Suprapubic skin (tissue), 4 donors: ENCODE measurements around the gene UPP1. TPM values are rescaled to one million over a fixed set of nuclear protein-coding genes. Genes with fewer than 3 reads are reported as not detected.

Source experiments
- DNase-seq, 2 donors: peaks; one replicate each; pipeline ENCODE4 v3.0.0-alpha.2; 2019; ENCODE audit warnings: low spot score in 2 of 2
- H3K27ac ChIP-seq: fragments of 200-600 bp; sonication (generic); one replicate; pipeline ENCODE4 v1.5.1; 2019
- H3K27me3 ChIP-seq: fragments of 200-600 bp; sonication (generic); one replicate; pipeline ENCODE4 v1.5.1; 2019
- H3K36me3 ChIP-seq: fragments of 200-600 bp; sonication (generic); one replicate; pipeline ENCODE4 v1.5.1; 2019
- H3K4me1 ChIP-seq: fragments of 200-600 bp; sonication (generic); one replicate; pipeline ENCODE4 v1.5.1; 2019
- H3K4me3 ChIP-seq: fragments of 200-600 bp; sonication (generic); one replicate; pipeline ENCODE4 v1.5.1; 2019; ENCODE audit warnings: mild to moderate bottlenecking
- H3K9me3 ChIP-seq: fragments of 200-600 bp; sonication (generic); one replicate; pipeline ENCODE4 v1.5.1; 2019
- EP300 ChIP-seq: sonication (generic); formaldehyde crosslinking; IDR thresholded peaks from one replicate; pipeline ENCODE4 v1.6.1; 2017; ENCODE audit warnings: antibody characterized with exemption
- POLR2A ChIP-seq, 2 donors: fragments of 450-650 bp; IDR thresholded peaks; one replicate each; pipeline ENCODE4 v1.6.1; 2017; ENCODE audit warnings: antibody characterized with exemption in 2 of 2, mild to moderate bottlenecking in 2 of 2, moderate library complexity in 2 of 2
- POLR2AphosphoS5 ChIP-seq, 3 donors: sonication (generic); formaldehyde crosslinking; IDR thresholded peaks; one replicate each; pipeline ENCODE4 v1.6.1; 2017; ENCODE audit warnings: antibody characterized with exemption in 3 of 3
- WGBS: methylation state at CpG from one replicate; pipeline ENCODE4 v1.1.5; 2018; 5-methylcytosine and 5-hydroxymethylcytosine counted together
- total RNA-seq, 4 donors: library from RNA; depleted of rRNA; stranded (reverse); fragments of >200 nt; gene quantifications; one replicate each; pipeline ENCODE4 v1.1.0, GENCODE V29; 2016
- TF ChIP-seq, protein P1 (sequence below), 2 donors: fragments of 200-600 bp in 1 of 2; fragments of 450-650 bp in 1 of 2; sonication (generic) in 1 of 2; IDR thresholded peaks; one replicate each; pipeline ENCODE4 v1.5.1; 2016 to 2019; ENCODE audit warnings: antibody characterized with exemption in 2 of 2, mild to moderate bottlenecking in 1 of 2, moderate library complexity in 1 of 2

The UPP1 gene
- total RNA-seq, 4 donors from 2014 or later = 2.2 to 11.9 (median 4.2) TPM

DNA sequence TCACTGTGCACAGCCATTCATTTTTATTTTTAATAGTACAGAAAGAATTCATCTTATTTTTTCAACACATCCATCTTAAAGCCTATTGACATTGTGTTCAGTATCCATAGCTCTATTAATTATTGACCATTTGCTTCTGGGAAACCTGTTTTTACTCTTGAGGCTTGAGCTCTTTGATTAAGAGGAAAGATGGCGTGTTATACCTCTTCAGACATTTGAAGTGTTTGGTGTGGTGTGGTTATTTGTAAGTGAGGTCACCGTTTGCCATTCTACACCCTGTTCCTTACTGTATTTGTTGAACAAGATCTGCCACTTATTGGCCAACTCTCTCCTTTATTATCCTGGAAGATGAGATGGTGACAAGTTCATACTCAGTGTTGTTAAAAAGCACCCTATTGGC is 35.3 kb upstream of the UPP1 start:
- 96% methylated on average over 2 of the region's 2 CpGs for WGBS
- no peaks in the 10 kb centered on the region for H3K36me3 ChIP-seq
- TF ChIP-seq EP300 = no peak
- no peak for TF ChIP-seq POLR2A (IDR thresholded peaks at IDR 0.05)
- TF ChIP-seq POLR2AphosphoS5 (IDR thresholded peaks at IDR 0.05) = no peak
- TF ChIP-seq, protein P1, sequence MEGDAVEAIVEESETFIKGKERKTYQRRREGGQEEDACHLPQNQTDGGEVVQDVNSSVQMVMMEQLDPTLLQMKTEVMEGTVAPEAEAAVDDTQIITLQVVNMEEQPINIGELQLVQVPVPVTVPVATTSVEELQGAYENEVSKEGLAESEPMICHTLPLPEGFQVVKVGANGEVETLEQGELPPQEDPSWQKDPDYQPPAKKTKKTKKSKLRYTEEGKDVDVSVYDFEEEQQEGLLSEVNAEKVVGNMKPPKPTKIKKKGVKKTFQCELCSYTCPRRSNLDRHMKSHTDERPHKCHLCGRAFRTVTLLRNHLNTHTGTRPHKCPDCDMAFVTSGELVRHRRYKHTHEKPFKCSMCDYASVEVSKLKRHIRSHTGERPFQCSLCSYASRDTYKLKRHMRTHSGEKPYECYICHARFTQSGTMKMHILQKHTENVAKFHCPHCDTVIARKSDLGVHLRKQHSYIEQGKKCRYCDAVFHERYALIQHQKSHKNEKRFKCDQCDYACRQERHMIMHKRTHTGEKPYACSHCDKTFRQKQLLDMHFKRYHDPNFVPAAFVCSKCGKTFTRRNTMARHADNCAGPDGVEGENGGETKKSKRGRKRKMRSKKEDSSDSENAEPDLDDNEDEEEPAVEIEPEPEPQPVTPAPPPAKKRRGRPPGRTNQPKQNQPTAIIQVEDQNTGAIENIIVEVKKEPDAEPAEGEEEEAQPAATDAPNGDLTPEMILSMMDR (IDR thresholded peaks at IDR 0.05) = no peak
- no peaks in the 10 kb centered on the region for H3K9me3 ChIP-seq
- H3K27ac ChIP-seq = no peak overlapping the region
- H3K4me3 ChIP-seq = no peak overlapping the region
- H3K4me1 ChIP-seq = no peaks in the 10 kb centered on the region
- H3K27me3 ChIP-seq = no peaks in the 10 kb centered on the region
- DNase-seq = no peak

GRCh38 chr7:48058990-48059389 is 30.1 kb upstream of the UPP1 start:
- Histone ChIP-seq H3K27me3 (no peaks in the 10 kb centered on the region), H3K27ac (no peak overlapping the region), H3K4me1 (no peaks in the 10 kb centered on the region), H3K9me3 (no peaks in the 10 kb centered on the region), H3K4me3 (no peak overlapping the region), H3K36me3 (no peaks in the 10 kb centered on the region)
- no peak for DNase-seq
- 88% methylated on average over 2 of the region's 2 CpGs for WGBS
- TF ChIP-seq, protein P1 (IDR thresholded peaks at IDR 0.05) = no peak
- no peak for TF ChIP-seq EP300
- no peak for TF ChIP-seq POLR2AphosphoS5 (IDR thresholded peaks at IDR 0.05)
- no peak for TF ChIP-seq POLR2A (IDR thresholded peaks at IDR 0.05)

GRCh38 chr7:48059706-48060105 is 29.4 kb upstream of the UPP1 start:
- TF ChIP-seq, protein P1 (IDR thresholded peaks at IDR 0.05) = no peak
- no peak for TF ChIP-seq POLR2AphosphoS5 (IDR thresholded peaks at IDR 0.05)
- no peak for TF ChIP-seq EP300
- TF ChIP-seq POLR2A (IDR thresholded peaks at IDR 0.05) = no peak
- Histone ChIP-seq H3K4me1 (no peaks in the 10 kb centered on the region), H3K27ac (no peak overlapping the region), H3K27me3 (no peaks in the 10 kb centered on the region), H3K9me3 (no peaks in the 10 kb centered on the region), H3K36me3 (no peaks in the 10 kb centered on the region), H3K4me3 (no peak overlapping the region)
- 95% methylated on average over 5 of the region's 5 CpGs for WGBS
- no peak for DNase-seq

- no peak for DNase-seq
Observed at GRCh38 chr7:48063985-48064384, 25.1 kb upstream of the UPP1 start.

DNA sequence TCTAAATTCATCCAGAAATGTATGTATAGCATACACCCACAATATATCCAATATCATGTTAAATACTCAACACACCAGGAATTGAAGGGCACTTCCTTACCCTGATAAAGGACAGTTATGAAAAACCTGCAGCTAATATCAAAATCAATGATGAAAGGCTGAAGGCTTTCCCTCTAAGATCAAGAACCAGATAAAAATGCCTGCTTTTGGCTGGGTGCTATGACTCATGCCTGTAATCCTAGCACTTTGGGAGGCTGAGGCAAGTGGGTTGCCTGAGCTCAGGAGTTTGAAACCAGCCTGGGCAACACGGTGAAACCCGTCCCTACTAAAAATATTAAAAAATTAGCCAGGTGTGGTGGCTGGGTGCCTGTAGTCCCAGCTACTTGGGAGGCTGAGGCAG is 21.6 kb upstream of the UPP1 start:
- Histone ChIP-seq H3K36me3 (no peaks in the 10 kb centered on the region), H3K4me1 (no peaks in the 10 kb centered on the region), H3K9me3 (no peaks in the 10 kb centered on the region), H3K4me3 (no peak overlapping the region), H3K27me3 (no peaks in the 10 kb centered on the region), H3K27ac (no peak overlapping the region)
- TF ChIP-seq POLR2A (IDR thresholded peaks at IDR 0.05) = no peak
- TF ChIP-seq, protein P1 (IDR thresholded peaks at IDR 0.05) = no peak
- WGBS = 62% methylated on average over 2 of the region's 2 CpGs
- DNase-seq = no peak

More at GRCh38 chr7:48063985-48064384, 25.1 kb upstream of the UPP1 start:
- no peak overlapping the region for H3K27ac ChIP-seq
- no peak overlapping the region for H3K4me3 ChIP-seq
- no peaks in the 10 kb centered on the region for H3K4me1 ChIP-seq
- no peaks in the 10 kb centered on the region for H3K36me3 ChIP-seq
- TF ChIP-seq POLR2A (IDR thresholded peaks at IDR 0.05) (no peak), POLR2AphosphoS5 (IDR thresholded peaks at IDR 0.05) (no peak), EP300 (no peak)
- TF ChIP-seq, protein P1 (IDR thresholded peaks at IDR 0.05) = no peak
- H3K27me3 ChIP-seq = no peaks in the 10 kb centered on the region
- H3K9me3 ChIP-seq = no peaks in the 10 kb centered on the region
- 89% methylated on average over 1 of the region's 1 CpG for WGBS
